Peyer's patch (tissue), 4 donors: ENCODE data around the gene PAIP1. TPM values are rescaled to one million over a fixed set of nuclear protein-coding genes. Genes with fewer than 3 reads are reported as not detected.

ENCODE experiments used
- DNase-seq, 3 donors: peaks; one replicate each; pipeline ENCODE4 v3.0.0-alpha.2; 2017 to 2019
- H3K27ac ChIP-seq, 4 donors: fragments of 200-600 bp; sonication (generic); one replicate each; pipeline ENCODE4 v1.5.1; 2016 to 2019
- H3K27me3 ChIP-seq, 2 donors: fragments of 200-600 bp; sonication (generic); one replicate each; pipeline ENCODE4 v1.5.1; 2019
- H3K36me3 ChIP-seq, 3 donors: fragments of 200-600 bp; sonication (generic); one replicate each; pipeline ENCODE4 v1.5.1; 2016 to 2019
- H3K4me1 ChIP-seq, 4 donors: fragments of 200-600 bp; sonication (generic); one replicate each; pipeline ENCODE4 v1.5.1; 2016 to 2019
- H3K4me3 ChIP-seq, 4 donors: fragments of 200-600 bp; sonication (generic); 1 replicate in 3 of 4; 2 replicates in 1 of 4; pipeline ENCODE4 v1.5.1; 2016 to 2019; ENCODE audit warnings: mild to moderate bottlenecking in 1 of 4
- H3K9me3 ChIP-seq, 4 donors: fragments of 200-600 bp; sonication (generic); one replicate each; pipeline ENCODE4 v1.5.1; 2016 to 2019; ENCODE audit warnings: mild to moderate bottlenecking in 1 of 4
- POLR2A ChIP-seq, 2 donors: fragments of 450-650 bp; IDR thresholded peaks; one replicate each; pipeline ENCODE4 v1.5.1; 2017; ENCODE audit warnings: antibody characterized with exemption in 2 of 2, mild to moderate bottlenecking in 2 of 2, moderate library complexity in 2 of 2
- total RNA-seq, 4 donors: library from RNA; depleted of rRNA; stranded (reverse); fragments of >200 nt; gene quantifications; one replicate each; pipeline ENCODE4 v1.1.0, GENCODE V29; 2016
- TF ChIP-seq, protein P1 (sequence below), 6 experiments: fragments of 450-650 bp in 4 of 6; fragments of 200-600 bp in 2 of 6; sonication (generic) in 1 of 6; IDR thresholded peaks; one replicate each; pipeline ENCODE4 v1.5.1; 2017 to 2019; ENCODE audit warnings: antibody characterized with exemption in 6 of 6, mild to moderate bottlenecking in 3 of 6, moderate library complexity in 1 of 6

The PAIP1 gene
- total RNA-seq, 4 donors from 2014 or later: 45.9 to 61.1 (median 48.9) TPM

DNA sequence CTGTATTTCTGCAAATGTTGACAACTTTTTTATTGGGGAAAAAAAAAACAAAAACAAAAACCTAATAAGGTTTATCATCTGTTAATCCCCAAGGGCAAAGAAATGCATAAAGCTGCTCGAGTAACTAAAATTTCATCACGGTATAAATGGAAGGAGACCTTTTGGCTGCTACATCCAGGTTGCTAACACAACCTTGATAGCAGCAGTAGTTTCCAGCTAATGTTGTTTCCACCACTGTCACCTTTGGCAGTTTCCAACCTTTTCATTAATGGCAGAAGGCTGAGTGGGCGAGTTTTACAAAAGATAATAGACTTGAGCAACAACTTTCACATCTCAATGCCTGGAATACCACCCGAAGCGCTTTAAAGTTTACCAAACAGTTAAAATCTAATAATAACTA lies 8.5 kb downstream of the PAIP1 start:
- DNase-seq: no peak
- H3K27ac ChIP-seq: no peak overlapping the region
- H3K27me3 ChIP-seq: no peaks in the 10 kb centered on the region
- peaks cover 0 to 8% (median 2%) of the 10 kb centered on the region in 4 donors for H3K4me1 ChIP-seq
- no peaks in the 10 kb centered on the region for H3K9me3 ChIP-seq
- H3K4me3 ChIP-seq: no peak overlapping the region
- H3K36me3 ChIP-seq: peaks cover 0 to 52% (median 0%) of the 10 kb centered on the region in 3 donors
- TF ChIP-seq POLR2A (IDR thresholded peaks at IDR 0.05): no peak
- TF ChIP-seq, protein P1, sequence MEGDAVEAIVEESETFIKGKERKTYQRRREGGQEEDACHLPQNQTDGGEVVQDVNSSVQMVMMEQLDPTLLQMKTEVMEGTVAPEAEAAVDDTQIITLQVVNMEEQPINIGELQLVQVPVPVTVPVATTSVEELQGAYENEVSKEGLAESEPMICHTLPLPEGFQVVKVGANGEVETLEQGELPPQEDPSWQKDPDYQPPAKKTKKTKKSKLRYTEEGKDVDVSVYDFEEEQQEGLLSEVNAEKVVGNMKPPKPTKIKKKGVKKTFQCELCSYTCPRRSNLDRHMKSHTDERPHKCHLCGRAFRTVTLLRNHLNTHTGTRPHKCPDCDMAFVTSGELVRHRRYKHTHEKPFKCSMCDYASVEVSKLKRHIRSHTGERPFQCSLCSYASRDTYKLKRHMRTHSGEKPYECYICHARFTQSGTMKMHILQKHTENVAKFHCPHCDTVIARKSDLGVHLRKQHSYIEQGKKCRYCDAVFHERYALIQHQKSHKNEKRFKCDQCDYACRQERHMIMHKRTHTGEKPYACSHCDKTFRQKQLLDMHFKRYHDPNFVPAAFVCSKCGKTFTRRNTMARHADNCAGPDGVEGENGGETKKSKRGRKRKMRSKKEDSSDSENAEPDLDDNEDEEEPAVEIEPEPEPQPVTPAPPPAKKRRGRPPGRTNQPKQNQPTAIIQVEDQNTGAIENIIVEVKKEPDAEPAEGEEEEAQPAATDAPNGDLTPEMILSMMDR (IDR thresholded peaks at IDR 0.05): no peak

DNA sequence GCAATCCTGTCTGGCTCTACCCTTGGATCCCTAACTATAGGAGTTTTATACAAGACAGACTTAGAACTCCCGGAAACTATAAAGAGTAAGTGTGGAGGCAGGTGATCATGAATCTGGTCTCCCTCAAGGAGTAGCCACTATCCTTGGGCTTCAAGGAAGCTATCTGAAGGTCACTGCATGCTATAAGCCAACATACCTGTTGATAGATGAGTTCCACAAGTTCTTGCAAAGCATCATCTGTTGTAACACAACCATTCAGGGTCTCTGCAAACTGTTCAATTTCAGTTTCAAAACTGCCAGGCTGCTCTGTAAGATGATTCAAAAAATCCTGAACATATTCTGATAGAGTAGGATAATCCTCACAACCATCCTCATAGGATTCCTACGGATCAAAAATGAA lies 9.3 kb downstream of the PAIP1 start:
- Histone ChIP-seq H3K4me3 (no peak overlapping the region), H3K36me3 (peaks cover 0 to 59% (median 0%) of the 10 kb centered on the region in 3 donors), H3K9me3 (no peaks in the 10 kb centered on the region), H3K27me3 (no peaks in the 10 kb centered on the region), H3K4me1 (peaks cover 0 to 5% (median 0%) of the 10 kb centered on the region in 4 donors), H3K27ac (no peak overlapping the region)
- no peak for DNase-seq
- TF ChIP-seq, protein P1 (IDR thresholded peaks at IDR 0.05): no peak
- TF ChIP-seq POLR2A (IDR thresholded peaks at IDR 0.05): no peak

DNA sequence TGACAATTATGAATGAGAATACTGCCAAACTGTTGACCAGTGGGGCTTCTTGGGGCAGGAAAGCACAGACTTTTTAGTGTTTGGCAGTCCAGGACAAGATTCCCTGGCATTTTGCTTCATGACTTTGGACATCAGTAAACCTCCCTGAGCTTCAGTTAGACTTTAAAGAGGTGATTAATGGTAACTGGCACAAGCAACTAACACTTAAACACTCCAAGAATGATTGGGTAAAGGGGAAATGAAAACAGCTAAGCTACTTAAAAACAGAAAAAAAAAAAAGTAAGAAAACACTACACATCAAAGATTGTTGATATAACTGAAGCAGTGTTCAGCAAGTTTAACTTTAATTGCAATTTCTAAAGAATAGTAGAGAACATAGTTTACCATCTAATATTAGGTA lies 13.4 kb downstream of the PAIP1 start:
- H3K27ac ChIP-seq: no peak overlapping the region
- no peak for DNase-seq
- no peaks in the 10 kb centered on the region for H3K4me1 ChIP-seq
- H3K9me3 ChIP-seq: no peaks in the 10 kb centered on the region
- no peak overlapping the region for H3K4me3 ChIP-seq
- TF ChIP-seq POLR2A (IDR thresholded peaks at IDR 0.05): no peak
- TF ChIP-seq, protein P1 (IDR thresholded peaks at IDR 0.05): no peak
- peaks cover 0 to 79% (median 0%) of the 10 kb centered on the region in 3 donors for H3K36me3 ChIP-seq
- no peaks in the 10 kb centered on the region for H3K27me3 ChIP-seq

DNA sequence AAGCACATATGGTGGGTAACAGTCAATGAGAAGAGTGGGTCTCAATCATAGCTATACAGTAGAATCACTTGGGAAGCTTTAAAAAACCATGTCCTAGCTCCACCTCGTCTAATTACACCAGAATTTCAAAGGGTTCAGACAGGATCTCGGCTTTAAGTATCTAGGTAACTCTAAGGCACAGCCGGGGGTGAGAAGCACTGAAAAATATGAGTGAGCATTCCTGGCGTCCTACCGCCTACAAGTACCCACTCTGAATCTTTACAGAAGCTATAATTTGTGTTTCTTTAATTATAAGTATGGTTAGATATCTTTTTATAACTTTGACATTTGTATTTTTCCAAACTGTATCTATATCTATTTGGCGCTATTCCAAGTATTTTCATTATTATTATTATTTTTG lies 16.1 kb downstream of the PAIP1 start:
- H3K36me3 ChIP-seq: peaks cover 0 to 77% (median 0%) of the 10 kb centered on the region in 3 donors
- TF ChIP-seq, protein P1 (IDR thresholded peaks at IDR 0.05): no peak
- TF ChIP-seq POLR2A (IDR thresholded peaks at IDR 0.05): no peak

DNA sequence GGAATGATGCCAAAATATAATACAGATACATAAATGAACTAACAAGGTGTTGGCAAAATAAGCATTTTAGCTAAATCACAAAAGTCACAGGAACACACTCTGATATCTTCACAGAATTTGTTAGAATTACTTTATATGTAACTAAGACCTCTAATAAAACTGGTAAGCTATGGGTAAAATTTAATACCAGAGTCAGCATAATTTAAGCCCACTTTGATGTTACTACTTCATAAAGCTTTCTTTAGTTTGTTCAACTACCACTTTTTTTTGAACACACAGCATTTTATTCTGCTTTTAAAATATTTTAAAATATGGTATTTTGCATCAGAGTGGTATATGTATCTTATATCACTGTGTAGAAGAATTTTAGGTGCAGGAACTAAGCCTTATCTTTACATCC lies 19.9 kb downstream of the PAIP1 start:
- Histone ChIP-seq H3K27me3 (no peaks in the 10 kb centered on the region), H3K27ac (no peak overlapping the region), H3K4me3 (no peak overlapping the region), H3K9me3 (no peaks in the 10 kb centered on the region), H3K36me3 (peaks cover 0 to 85% (median 0%) of the 10 kb centered on the region in 3 donors), H3K4me1 (no peaks in the 10 kb centered on the region)
- DNase-seq: no peak
- no peak for TF ChIP-seq POLR2A (IDR thresholded peaks at IDR 0.05)
- TF ChIP-seq, protein P1 (IDR thresholded peaks at IDR 0.05): no peak

More for the DNA sequence above, 16.1 kb downstream of the PAIP1 start:
- H3K27me3 ChIP-seq: no peaks in the 10 kb centered on the region
- H3K9me3 ChIP-seq: no peaks in the 10 kb centered on the region
- H3K4me1 ChIP-seq: no peaks in the 10 kb centered on the region
- DNase-seq: no peak
- H3K27ac ChIP-seq: no peak overlapping the region
- H3K4me3 ChIP-seq: no peak overlapping the region

DNA sequence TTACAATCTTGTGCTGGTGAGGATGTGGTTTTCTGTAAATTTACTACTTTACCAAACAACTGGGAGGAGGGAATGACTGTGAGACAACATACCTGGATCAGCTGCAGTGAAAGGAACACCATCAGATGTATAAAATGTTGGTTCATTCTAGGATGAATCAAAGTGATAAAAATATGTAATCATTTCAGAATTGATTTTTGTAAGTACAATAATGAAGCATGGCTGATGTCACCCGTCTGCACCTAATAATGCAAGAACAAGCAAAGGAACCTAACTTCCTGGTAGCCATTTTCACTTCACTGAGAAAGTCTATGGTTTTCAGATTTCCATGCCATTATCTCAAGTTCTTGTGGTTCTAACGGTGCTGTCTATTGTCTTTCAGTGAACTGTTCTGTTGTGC lies 23.2 kb downstream of the PAIP1 start:
- Histone ChIP-seq H3K4me1 (no peaks in the 10 kb centered on the region), H3K36me3 (peaks cover 0 to 90% (median 0%) of the 10 kb centered on the region in 3 donors), H3K27me3 (no peaks in the 10 kb centered on the region), H3K9me3 (no peaks in the 10 kb centered on the region), H3K4me3 (no peak overlapping the region), H3K27ac (no peak overlapping the region)
- no peak for DNase-seq
- TF ChIP-seq, protein P1 (IDR thresholded peaks at IDR 0.05): no peak
- TF ChIP-seq POLR2A (IDR thresholded peaks at IDR 0.05): no peak
